Psoas muscle (tissue), 8 donors: ENCODE measurements around the gene C12orf43. TPM values are rescaled to one million over a fixed set of nuclear protein-coding genes. Genes with fewer than 3 reads are reported as not detected.

Experiments used
- ATAC-seq, 4 donors: fragments of 200-7000 bp; cut with Tn5 transposase; one replicate each; pipeline ENCODE4 v1.9.1; 2020; ENCODE audit warnings: moderate library complexity in 3 of 4, mild to moderate bottlenecking in 2 of 4
- DNase-seq, 2 donors: peaks; one replicate each; pipeline ENCODE4 v3.0.0-alpha.2; 2020
- H3K27ac ChIP-seq: fragments of 200-600 bp; one replicate; pipeline ENCODE4 v1.8.0; 2022
- H3K27me3 ChIP-seq, 3 donors: fragments of 200-600 bp in 1 of 3; one replicate each; pipeline versions ENCODE4 v1.6.1 to v1.8.0; 2013 to 2022; ENCODE audit warnings: low read length in 2 of 3, mild to moderate bottlenecking in 2 of 3, moderate library complexity in 1 of 3; ENCODE audit not compliant: insufficient read depth in 3 of 3
- H3K36me3 ChIP-seq, 2 donors: fragments of 200-600 bp in 1 of 2; one replicate each; pipeline versions ENCODE4 v1.6.1 to v1.8.0; 2013 to 2022; ENCODE audit warnings: low read depth in 1 of 2, mild to moderate bottlenecking in 1 of 2, moderate library complexity in 1 of 2; ENCODE audit not compliant: insufficient read depth in 1 of 2
- H3K4me1 ChIP-seq: fragments of 200-600 bp; one replicate; pipeline ENCODE4 v1.8.0; 2022
- H3K4me3 ChIP-seq: fragments of 200-600 bp; one replicate; pipeline ENCODE4 v1.8.0; 2022; ENCODE audit warnings: mild to moderate bottlenecking
- H3K9me3 ChIP-seq: fragments of 200-600 bp; one replicate; pipeline ENCODE4 v1.8.0; 2022
- WGBS, 3 donors: extraction: QIAGEN DNeasy Blood & Tissue Kit; methylation state at CpG; one replicate each; pipeline versions ENCODE4 v1.1.6 to v1.1.7; 2013; 5-methylcytosine and 5-hydroxymethylcytosine counted together
- intact Hi-C, 2 donors: fragments of 100-400 bp; cut with DNase I; formaldehyde crosslinking; loops; one replicate each; pipeline versions ENCODE4 v1.11.0 to v1.14.2; 2022
- polyA plus RNA-seq, 3 donors: library from polyadenylated mRNA; stranded (reverse); fragments of 200-250 nt; gene quantifications; one replicate each; pipeline ENCODE4 v1.2.3, GENCODE V29; 2013
- total RNA-seq, 4 donors: library from RNA; stranded (reverse); fragmentation: NEBNext Ultra II Directional in 2 of 4; extraction: Animal tissue kit (Norgen Biotek cat#: 25700) in 2 of 4; gene quantifications; one replicate each; pipeline versions ENCODE4 v1.2.1 to v1.2.4, GENCODE V29; 2021 to 2023
- TF ChIP-seq, protein P1 (sequence below): fragments of 200-600 bp; IDR thresholded peaks from one replicate; pipeline ENCODE4 v1.8.0; 2022; ENCODE audit warnings: antibody characterized with exemption
- donor health status: healthy with polysubstance abuse.
- donor health status: DM: no; HTN: no; CAD: no; lungs with moderate emphysema.
- donor health status: Bipolar disorder and iron deficiency.
- donor health status: healthy.
- donor health status: DM: yes; HTN: yes; CAD: no.
- donor health status: DM: no; HTN: no; CAD: no.
- donor health status: DM: no; HTN: no; CAD: no.
- donor health status: DM: yes; HTN: yes; CAD: no.

C12orf43 gene
- total and polyA plus RNA-seq, 7 donors = 5.0 to 19.4 (median 8.0) TPM

DNA sequence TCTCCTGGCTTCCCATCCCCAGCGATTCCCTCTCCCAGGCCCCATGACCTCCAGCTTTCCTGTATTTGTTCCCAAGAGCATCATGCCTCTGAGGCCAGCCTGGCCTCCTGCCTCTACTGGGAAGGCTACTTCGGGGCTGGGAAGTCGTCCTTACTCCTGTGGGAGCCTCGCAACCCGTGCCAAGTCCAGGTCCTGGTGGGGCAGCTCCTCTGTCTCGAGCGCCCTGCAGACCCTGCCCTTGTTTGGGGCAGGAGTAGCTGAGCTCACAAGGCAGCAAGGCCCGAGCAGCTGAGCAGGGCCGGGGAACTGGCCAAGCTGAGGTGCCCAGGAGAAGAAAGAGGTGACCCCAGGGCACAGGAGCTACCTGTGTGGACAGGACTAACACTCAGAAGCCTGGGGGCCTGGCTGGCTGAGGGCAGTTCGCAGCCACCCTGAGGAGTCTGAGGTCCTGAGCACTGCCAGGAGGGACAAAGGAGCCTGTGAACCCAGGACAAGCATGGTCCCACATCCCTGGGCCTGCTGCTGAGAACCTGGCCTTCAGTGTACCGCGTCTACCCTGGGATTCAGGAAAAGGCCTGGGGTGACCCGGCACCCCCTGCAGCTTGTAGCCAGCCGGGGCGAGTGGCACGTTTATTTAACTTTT, 14.3 kb downstream of the C12orf43 start:
- WGBS, 3 donors = 83 to 87% (median 87%) methylated on average over 16 of the region's 16 CpGs
- Histone ChIP-seq H3K36me3 (peaks cover 0 to 56% of the 10 kb centered on the region in 2 donors), H3K27ac (no peak overlapping the region), H3K4me1 (no peaks in the 10 kb centered on the region), H3K4me3 (no peak overlapping the region), H3K27me3 (peaks cover 0 to 5% (median 0%) of the 10 kb centered on the region in 3 donors), H3K9me3 (no peaks in the 10 kb centered on the region)
- intact Hi-C loops = no loop called here
- DNase-seq = no peak
- TF ChIP-seq, protein P1, sequence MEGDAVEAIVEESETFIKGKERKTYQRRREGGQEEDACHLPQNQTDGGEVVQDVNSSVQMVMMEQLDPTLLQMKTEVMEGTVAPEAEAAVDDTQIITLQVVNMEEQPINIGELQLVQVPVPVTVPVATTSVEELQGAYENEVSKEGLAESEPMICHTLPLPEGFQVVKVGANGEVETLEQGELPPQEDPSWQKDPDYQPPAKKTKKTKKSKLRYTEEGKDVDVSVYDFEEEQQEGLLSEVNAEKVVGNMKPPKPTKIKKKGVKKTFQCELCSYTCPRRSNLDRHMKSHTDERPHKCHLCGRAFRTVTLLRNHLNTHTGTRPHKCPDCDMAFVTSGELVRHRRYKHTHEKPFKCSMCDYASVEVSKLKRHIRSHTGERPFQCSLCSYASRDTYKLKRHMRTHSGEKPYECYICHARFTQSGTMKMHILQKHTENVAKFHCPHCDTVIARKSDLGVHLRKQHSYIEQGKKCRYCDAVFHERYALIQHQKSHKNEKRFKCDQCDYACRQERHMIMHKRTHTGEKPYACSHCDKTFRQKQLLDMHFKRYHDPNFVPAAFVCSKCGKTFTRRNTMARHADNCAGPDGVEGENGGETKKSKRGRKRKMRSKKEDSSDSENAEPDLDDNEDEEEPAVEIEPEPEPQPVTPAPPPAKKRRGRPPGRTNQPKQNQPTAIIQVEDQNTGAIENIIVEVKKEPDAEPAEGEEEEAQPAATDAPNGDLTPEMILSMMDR = no peak
- no peak for ATAC-seq

DNA sequence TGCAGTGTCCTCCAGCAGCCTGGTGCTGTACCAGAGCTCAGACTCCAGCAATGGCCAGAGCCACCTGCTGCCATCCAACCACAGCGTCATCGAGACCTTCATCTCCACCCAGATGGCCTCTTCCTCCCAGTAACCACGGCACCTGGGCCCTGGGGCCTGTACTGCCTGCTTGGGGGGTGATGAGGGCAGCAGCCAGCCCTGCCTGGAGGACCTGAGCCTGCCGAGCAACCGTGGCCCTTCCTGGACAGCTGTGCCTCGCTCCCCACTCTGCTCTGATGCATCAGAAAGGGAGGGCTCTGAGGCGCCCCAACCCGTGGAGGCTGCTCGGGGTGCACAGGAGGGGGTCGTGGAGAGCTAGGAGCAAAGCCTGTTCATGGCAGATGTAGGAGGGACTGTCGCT, 15.2 kb downstream of the C12orf43 start:
- no peak for ATAC-seq

DNA sequence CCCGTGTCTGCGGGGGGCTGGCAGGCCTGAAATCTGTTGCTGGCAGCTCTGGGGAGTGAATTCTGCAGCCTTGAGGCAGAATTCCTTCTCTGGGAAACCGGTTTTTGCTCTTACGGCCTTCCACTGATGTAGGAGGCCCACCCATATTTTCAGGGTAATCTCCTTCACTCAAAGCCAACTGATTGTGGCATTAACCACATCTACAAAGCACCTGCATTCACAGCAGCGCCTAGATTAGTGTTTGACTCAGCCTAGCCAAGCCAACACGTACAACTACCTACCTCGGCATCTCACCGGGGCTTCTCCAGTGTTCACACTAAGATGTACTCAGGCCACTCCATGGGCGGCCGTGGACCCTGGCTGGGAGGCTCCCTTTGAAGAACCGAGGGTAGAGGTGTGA, 15.8 kb downstream of the C12orf43 start:
- Histone ChIP-seq H3K27ac (no peak overlapping the region), H3K36me3 (peaks cover 0 to 42% of the 10 kb centered on the region in 2 donors), H3K27me3 (peaks cover 0 to 5% (median 0%) of the 10 kb centered on the region in 3 donors), H3K4me1 (no peaks in the 10 kb centered on the region), H3K4me3 (no peak overlapping the region), H3K9me3 (no peaks in the 10 kb centered on the region)
- WGBS, 3 donors = 77 to 83% (median 81%) methylated on average over 11 of the region's 11 CpGs
- intact Hi-C loops = no loop called here
- ATAC-seq = no peak
- TF ChIP-seq, protein P1 = no peak
- no peak for DNase-seq

More for the DNA sequence above, 15.2 kb downstream of the C12orf43 start:
- Histone ChIP-seq H3K27me3 (peaks cover 0 to 5% (median 0%) of the 10 kb centered on the region in 3 donors), H3K27ac (no peak overlapping the region), H3K4me3 (no peak overlapping the region), H3K36me3 (peaks cover 0 to 47% of the 10 kb centered on the region in 2 donors), H3K9me3 (no peaks in the 10 kb centered on the region), H3K4me1 (no peaks in the 10 kb centered on the region)
- DNase-seq = no peak
- TF ChIP-seq, protein P1 = no peak
- intact Hi-C loops = no loop called here
- 74 to 82% (median 76%) methylated on average over 11 of the region's 11 CpGs for whole genome bisulfite sequencing, 3 donors

DNA sequence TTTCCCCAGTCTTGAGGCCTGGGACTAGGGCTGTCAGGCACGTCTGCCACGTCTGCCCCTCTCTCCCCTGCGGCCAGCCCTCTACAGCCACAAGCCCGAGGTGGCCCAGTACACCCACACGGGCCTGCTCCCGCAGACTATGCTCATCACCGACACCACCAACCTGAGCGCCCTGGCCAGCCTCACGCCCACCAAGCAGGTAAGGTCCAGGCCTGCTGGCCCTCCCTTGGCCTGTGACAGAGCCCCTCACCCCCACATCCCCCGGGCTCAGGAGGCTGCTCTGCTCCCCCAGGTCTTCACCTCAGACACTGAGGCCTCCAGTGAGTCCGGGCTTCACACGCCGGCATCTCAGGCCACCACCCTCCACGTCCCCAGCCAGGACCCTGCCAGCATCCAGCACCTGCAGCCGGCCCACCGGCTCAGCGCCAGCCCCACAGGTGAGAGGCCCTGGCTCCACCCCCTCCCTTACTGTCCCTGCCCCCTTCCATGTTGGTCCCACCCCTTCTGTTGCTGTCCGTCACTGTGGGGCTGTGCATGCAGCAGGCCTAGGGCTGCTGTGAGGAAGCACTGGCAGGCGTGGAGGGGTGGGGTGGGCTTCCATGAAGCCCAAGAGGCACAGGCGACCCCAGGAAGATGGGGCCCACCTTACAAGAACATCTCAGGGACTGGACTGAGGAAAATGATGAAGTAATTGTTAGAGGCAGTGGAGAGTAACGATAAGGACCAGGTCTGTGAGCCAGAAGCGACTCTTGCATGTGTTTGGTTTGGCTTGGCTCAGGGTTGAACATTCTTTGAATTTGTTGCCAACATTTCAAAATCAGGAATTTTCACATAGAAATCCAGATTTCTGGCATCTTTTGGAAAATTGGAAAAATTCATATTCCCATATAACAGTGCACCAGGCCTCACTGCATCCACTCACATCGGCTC, 16.8 kb downstream of the C12orf43 start:
- Histone ChIP-seq H3K9me3 (no peaks in the 10 kb centered on the region), H3K4me1 (no peaks in the 10 kb centered on the region), H3K27ac (no peak overlapping the region), H3K4me3 (no peak overlapping the region), H3K27me3 (peaks cover 0 to 5% (median 4%) of the 10 kb centered on the region in 3 donors), H3K36me3 (peaks cover 0 to 31% of the 10 kb centered on the region in 2 donors)
- intact Hi-C loops = no loop called here
- 28 to 31% (median 30%) methylated on average over 21 to 23 of the region's 23 CpGs for WGBS, 3 donors
- DNase-seq (no peak), ATAC-seq (peak in 1 of 4 donors; percentile 41)
- TF ChIP-seq, protein P1 = no peak
